Activated naive CD4-positive, alpha-beta T cell treated with anti-CD3 and anti-CD28 coated beads, Interleukin-2, amount 50 U/mL, for 72 hours (primary cell): Measurements from ENCODE around the gene CCDC78. TPM values are rescaled to one million over a fixed set of nuclear protein-coding genes. Genes with fewer than 3 reads are reported as not detected.
"Not testable (repeated sequence)": the region's sequence is repeated elsewhere in the genome, so short reads cannot be mapped to it uniquely, and the experiment has no call there.

Source experiments
- ATAC-seq, 2 donors: fragments of 150-1000 bp; cut with Tn5 transposase; 2 replicates each; pipeline ENCODE4 v1.10.0; 2021; ENCODE audit warnings: mild to moderate bottlenecking in 2 of 2, moderate library complexity in 2 of 2
- DNase-seq, 2 donors: peaks; one replicate each; pipeline ENCODE4 v3.0.0; 2021 to 2022; ENCODE audit warnings: low spot score in 2 of 2
- H3K27ac Mint-ChIP-seq, 2 donors: one replicate each; pipeline ENCODE4 v1.8.0; 2022; ENCODE audit warnings: mild to moderate bottlenecking in 2 of 2, mixed read lengths in 2 of 2
- H3K36me3 Mint-ChIP-seq, 2 donors: one replicate each; pipeline ENCODE4 v1.8.0; 2022; ENCODE audit warnings: mixed read lengths in 2 of 2
- H3K9me3 Mint-ChIP-seq, 2 donors: one replicate each; pipeline ENCODE4 v1.8.0; 2022; ENCODE audit warnings: mixed read lengths in 2 of 2
- total RNA-seq, 2 donors: library from RNA; stranded (reverse); gene quantifications; one replicate each; pipeline ENCODE4 v1.2.3, GENCODE V29; 2022

Gene CCDC78
- total RNA-seq, 2 donors from 2014 or later, result 6.2 to 10.7 TPM

GRCh38 chr16:720990-721764 lies 5.1 kb downstream of the CCDC78 start, which contains the start of gene ANTKMT:
TSS of gene ANTKMT (plus strand) at chr16:721146. CDS start at chr16:721275, 129 bp downstream.
- peak within 1 kb of the TSS; percentile 75 to 78 for H3K27ac Mint-ChIP-seq
- DNase-seq, result peak; percentile 79 to 88
- peak; percentile 75 to 80 for ATAC-seq
- H3K36me3 Mint-ChIP-seq, result no peaks in the 10 kb centered on the region
- no peaks in the 10 kb centered on the region for H3K9me3 Mint-ChIP-seq

GRCh38 chr16:720447-720989 lies 5.7 kb downstream of the CCDC78 start:
- Mint-ChIP-seq H3K36me3 (no peaks in the 10 kb centered on the region), H3K9me3 (no peaks in the 10 kb centered on the region), H3K27ac (peak overlapping the region; percentile 75 to 78)
- ATAC-seq, result peak; percentile 54 to 62
- DNase-seq, result peak in 1 of 2 donors; percentile 54

GRCh38 chr16:719815-720446 lies 6.3 kb downstream of the CCDC78 start:
- H3K9me3 Mint-ChIP-seq, result no peaks in the 10 kb centered on the region
- peak overlapping the region; percentile 75 to 78 for H3K27ac Mint-ChIP-seq
- ATAC-seq, result peak; percentile 7 to 10
- H3K36me3 Mint-ChIP-seq, result no peaks in the 10 kb centered on the region
- DNase-seq, result no peak

GRCh38 chr16:718922-719321 lies 7.3 kb downstream of the CCDC78 start:
- DNase-seq (no peak), ATAC-seq (no peak)
- Mint-ChIP-seq H3K27ac (peak overlapping the region in 1 of 2 donors; percentile 38), H3K36me3 (no peaks in the 10 kb centered on the region), H3K9me3 (no peaks in the 10 kb centered on the region)

- ATAC-seq (no peak), DNase-seq (no peak)
- Mint-ChIP-seq H3K27ac (no peak overlapping the region), H3K9me3 (no peaks in the 10 kb centered on the region), H3K36me3 (no peaks in the 10 kb centered on the region)
Measured at GRCh38 chr16:718389-718788, 7.9 kb downstream of the CCDC78 start.

- Mint-ChIP-seq H3K27ac (no peak overlapping the region), H3K36me3 (no peaks in the 10 kb centered on the region), H3K9me3 (no peaks in the 10 kb centered on the region)
- no peak for DNase-seq
- ATAC-seq, result no peak
Measured at GRCh38 chr16:717450-718245, 8.6 kb downstream of the CCDC78 start.

- no peak for ATAC-seq
- Mint-ChIP-seq H3K27ac (no peak overlapping the region), H3K36me3 (no peaks in the 10 kb centered on the region), H3K9me3 (no peaks in the 10 kb centered on the region)
- no peak for DNase-seq
Measured at GRCh38 chr16:716768-717325, 9.4 kb downstream of the CCDC78 start.

GRCh38 chr16:716200-716568 lies 10.1 kb downstream of the CCDC78 start:
- no peak for ATAC-seq
- H3K27ac Mint-ChIP-seq, result no peak overlapping the region
- no peaks in the 10 kb centered on the region for H3K36me3 Mint-ChIP-seq
- DNase-seq, result no peak
- no peaks in the 10 kb centered on the region for H3K9me3 Mint-ChIP-seq

- DNase-seq, result no peak
- H3K27ac Mint-ChIP-seq, result no peak overlapping the region
- ATAC-seq, result peak; percentile 10 to 22
- no peaks in the 10 kb centered on the region for H3K9me3 Mint-ChIP-seq
- no peaks in the 10 kb centered on the region for H3K36me3 Mint-ChIP-seq
Measured at GRCh38 chr16:715477-716199, 10.6 kb downstream of the CCDC78 start.

- DNase-seq (peak; percentile 87 to 97), ATAC-seq (peak; percentile 87 to 90)
- Mint-ChIP-seq H3K9me3 (no peaks in the 10 kb centered on the region), H3K36me3 (no peaks in the 10 kb centered on the region), H3K27ac (no peak within 1 kb of the TSS)
Measured at GRCh38 chr16:714558-715476, 11.4 kb downstream of the CCDC78 start, which contains the start of gene METRN. TSS of gene METRN (plus strand) at chr16:715118. CDS start at chr16:715290, 172 bp downstream.

- H3K36me3 Mint-ChIP-seq, result no peaks in the 10 kb centered on the region
- ATAC-seq (no peak), DNase-seq (no peak)
- H3K27ac Mint-ChIP-seq, result no peak overlapping the region
- H3K9me3 Mint-ChIP-seq, result no peaks in the 10 kb centered on the region
Measured at GRCh38 chr16:714079-714478, 12.2 kb downstream of the CCDC78 start.

- DNase-seq, result peak in 1 of 2 donors; percentile 79
- H3K27ac Mint-ChIP-seq, ATAC-seq, H3K36me3 Mint-ChIP-seq, H3K9me3 Mint-ChIP-seq: not testable (repeated sequence)
Measured at GRCh38 chr16:712740-713250, 13.4 kb downstream of the CCDC78 start.

- Mint-ChIP-seq H3K9me3 (no peaks in the 10 kb centered on the region), H3K36me3 (no peaks in the 10 kb centered on the region), H3K27ac (no peak overlapping the region)
- ATAC-seq, result peak; percentile 65 to 71
- peak; percentile 78 to 90 for DNase-seq
Measured at GRCh38 chr16:711548-712320, 14.5 kb downstream of the CCDC78 start.

- H3K9me3 Mint-ChIP-seq, result no peaks in the 10 kb centered on the region
- no peak overlapping the region for H3K27ac Mint-ChIP-seq
- no peaks in the 10 kb centered on the region for H3K36me3 Mint-ChIP-seq
- ATAC-seq (no peak), DNase-seq (no peak)
Measured at GRCh38 chr16:711084-711483, 15.2 kb downstream of the CCDC78 start.
